HCT116 (cell line): ENCODE results near the gene INCA1.

Source experiments
- CEBPB ChIP-seq: IDR thresholded peaks from 2 replicates; pipeline ENCODE4 v1.6.1; 2012; ENCODE audit warnings: low read depth
- EZH2phosphoT487 ChIP-seq: fragments of 200-600 bp; IDR thresholded peaks from 2 replicates; pipeline ENCODE4 v1.6.1; 2018; ENCODE audit warnings: antibody characterized with exemption, borderline replicate concordance
- POLR2A ChIP-seq: IDR thresholded peaks from 2 replicates; pipeline ENCODE4 v1.7.0; 2011; ENCODE audit warnings: borderline replicate concordance; ENCODE audit not compliant: insufficient read depth, insufficient read length; ENCODE audit errors: extremely low read depth
- POLR2AphosphoS5 ChIP-seq: IDR thresholded peaks from 2 replicates; pipeline ENCODE4 v1.6.1; 2011; ENCODE audit warnings: mild to moderate bottlenecking, low read depth, low read length, moderate library complexity
- TCF7L2 ChIP-seq: IDR thresholded peaks from 2 replicates; pipeline ENCODE4 v1.7.0; 2011; ENCODE audit warnings: borderline replicate concordance, inconsistent platforms; ENCODE audit not compliant: insufficient read depth, insufficient read length; ENCODE audit errors: extremely low read depth
- YY1 ChIP-seq: IDR thresholded peaks from 2 replicates; pipeline ENCODE4 v1.6.1; 2011; ENCODE audit warnings: low read length, low read depth, moderate library complexity, mild to moderate bottlenecking; ENCODE audit not compliant: insufficient replicate concordance; ENCODE audit errors: extremely low read depth
- TF ChIP-seq, protein P1 (sequence below), 3 experiments: fragments of 200-600 bp in 1 of 3; sonication (generic) in 1 of 3; IDR thresholded peaks in 2 of 3; conservative IDR thresholded peaks in 1 of 3; 2 replicates each; pipeline ENCODE4 v1.5.1; 2012 to 2017; ENCODE audit warnings: low read depth in 2 of 3, low read length in 2 of 3, antibody characterized with exemption in 1 of 3, borderline replicate concordance in 1 of 3, control low read depth in 1 of 3, mild to moderate bottlenecking in 1 of 3, mixed read lengths in 1 of 3, mixed run types in 1 of 3, moderate library complexity in 1 of 3; ENCODE audit not compliant: insufficient read depth in 1 of 3

GRCh38 chr17:4999430-5000093 lies 2.2 kb upstream of the INCA1 start:
- TF ChIP-seq, protein P1, sequence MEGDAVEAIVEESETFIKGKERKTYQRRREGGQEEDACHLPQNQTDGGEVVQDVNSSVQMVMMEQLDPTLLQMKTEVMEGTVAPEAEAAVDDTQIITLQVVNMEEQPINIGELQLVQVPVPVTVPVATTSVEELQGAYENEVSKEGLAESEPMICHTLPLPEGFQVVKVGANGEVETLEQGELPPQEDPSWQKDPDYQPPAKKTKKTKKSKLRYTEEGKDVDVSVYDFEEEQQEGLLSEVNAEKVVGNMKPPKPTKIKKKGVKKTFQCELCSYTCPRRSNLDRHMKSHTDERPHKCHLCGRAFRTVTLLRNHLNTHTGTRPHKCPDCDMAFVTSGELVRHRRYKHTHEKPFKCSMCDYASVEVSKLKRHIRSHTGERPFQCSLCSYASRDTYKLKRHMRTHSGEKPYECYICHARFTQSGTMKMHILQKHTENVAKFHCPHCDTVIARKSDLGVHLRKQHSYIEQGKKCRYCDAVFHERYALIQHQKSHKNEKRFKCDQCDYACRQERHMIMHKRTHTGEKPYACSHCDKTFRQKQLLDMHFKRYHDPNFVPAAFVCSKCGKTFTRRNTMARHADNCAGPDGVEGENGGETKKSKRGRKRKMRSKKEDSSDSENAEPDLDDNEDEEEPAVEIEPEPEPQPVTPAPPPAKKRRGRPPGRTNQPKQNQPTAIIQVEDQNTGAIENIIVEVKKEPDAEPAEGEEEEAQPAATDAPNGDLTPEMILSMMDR (IDR thresholded peaks at IDR 0.05 in 2 of 3, conservative IDR thresholded peaks at IDR 0.05 in 1 of 3; ENCODE audit: borderline replicate concordance in 1 of 3, insufficient read depth in 1 of 3, low read depth in 2 of 3, low read length in 2 of 3), result no peak
- TF ChIP-seq POLR2AphosphoS5, result no peak
- no peak for TF ChIP-seq EZH2phosphoT487
- TF ChIP-seq CEBPB, result no peak
- no peak for TF ChIP-seq TCF7L2
- no peak for TF ChIP-seq POLR2A
- no peak for TF ChIP-seq YY1
